Measurements from ENCODE around the gene CHSY1.

Gene CHSY1

GRCh38 chr15:101185770-101186169 lies 66.1 kb downstream of the CHSY1 start:
- no peak for DNase-seq

DNA sequence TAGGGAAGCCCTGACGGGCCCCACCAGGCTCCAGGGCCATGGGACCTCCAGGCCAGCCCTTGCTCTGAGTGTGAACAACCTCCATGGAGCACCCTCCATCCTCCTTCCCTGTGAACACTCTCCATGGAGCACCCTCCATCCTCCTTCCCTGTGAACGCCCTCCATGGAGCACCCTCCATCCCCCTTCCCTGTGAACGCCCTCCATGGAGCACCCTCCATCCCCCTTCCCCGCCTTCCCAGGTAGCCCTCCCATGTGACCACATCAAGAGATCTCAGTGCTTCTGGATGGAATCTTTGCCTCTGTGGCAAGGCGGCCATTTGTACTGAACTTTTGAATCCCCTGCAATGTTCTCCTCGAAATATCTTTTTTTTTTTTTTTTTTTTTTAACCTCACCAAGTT lies 66.5 kb downstream of the CHSY1 start:
- DNase-seq, result no peak

- DNase-seq, result no peak
Measured at GRCh38 chr15:101184830-101185229, 67.0 kb downstream of the CHSY1 start.

- no peak for DNase-seq
Measured at GRCh38 chr15:101183931-101184305, 67.9 kb downstream of the CHSY1 start.

- DNase-seq, result no peak
Measured at GRCh38 chr15:101183226-101183930, 68.5 kb downstream of the CHSY1 start.

GRCh38 chr15:101182215-101182614 lies 69.6 kb downstream of the CHSY1 start:
- no peak for DNase-seq

DNA sequence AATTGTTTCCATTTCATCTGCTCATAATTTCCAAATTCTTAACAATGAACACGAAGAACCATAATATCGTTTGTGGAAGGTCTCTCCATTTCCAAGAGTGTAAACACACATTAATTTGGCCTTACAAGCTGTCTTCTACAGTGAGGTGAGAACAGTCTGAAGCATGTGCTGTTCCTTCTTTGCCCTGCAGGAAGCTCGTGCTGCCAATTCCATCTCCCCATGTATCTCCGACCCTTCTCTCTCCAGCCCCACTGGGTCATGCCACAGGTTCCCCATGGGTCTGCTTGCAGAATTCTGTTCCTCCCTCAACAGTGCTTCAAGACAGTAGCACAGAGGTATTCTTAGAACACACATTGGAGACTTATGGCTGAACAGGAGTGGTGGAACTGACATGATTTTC lies 70.5 kb downstream of the CHSY1 start:
- no peak for DNase-seq

DNA sequence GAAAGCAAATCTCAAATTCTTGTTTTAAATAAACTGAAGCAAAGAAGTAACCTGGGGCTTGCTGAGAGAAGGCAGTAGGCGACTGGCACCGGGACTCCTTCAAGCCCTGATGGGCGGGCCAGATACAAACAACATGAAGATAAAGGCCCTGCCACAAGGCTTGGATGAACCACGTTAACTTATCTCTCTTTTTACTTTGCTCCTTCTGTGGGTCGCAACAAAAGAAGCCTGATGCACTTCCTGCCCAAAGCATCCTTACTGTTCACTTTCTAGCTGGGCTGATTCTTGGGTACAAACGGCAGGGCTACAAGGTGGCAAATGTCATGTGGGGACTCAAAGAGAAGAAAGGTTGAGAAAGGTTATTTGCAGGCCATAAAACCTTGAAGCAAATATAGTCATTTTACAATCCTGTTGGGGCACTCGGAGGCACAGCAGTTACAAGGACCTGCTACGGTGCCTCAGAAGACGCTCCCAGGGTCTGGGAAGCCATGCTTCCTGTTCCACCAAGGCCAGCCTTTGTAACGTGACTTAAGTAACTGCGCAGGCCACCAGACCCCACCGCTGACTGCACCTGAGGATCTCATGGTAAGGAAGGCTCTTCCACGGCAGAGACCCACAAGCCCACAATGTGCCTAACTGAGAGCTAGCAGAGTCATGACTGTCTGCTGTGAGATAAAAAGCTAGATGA lies 71.1 kb downstream of the CHSY1 start:
- no peak for DNase-seq

DNA sequence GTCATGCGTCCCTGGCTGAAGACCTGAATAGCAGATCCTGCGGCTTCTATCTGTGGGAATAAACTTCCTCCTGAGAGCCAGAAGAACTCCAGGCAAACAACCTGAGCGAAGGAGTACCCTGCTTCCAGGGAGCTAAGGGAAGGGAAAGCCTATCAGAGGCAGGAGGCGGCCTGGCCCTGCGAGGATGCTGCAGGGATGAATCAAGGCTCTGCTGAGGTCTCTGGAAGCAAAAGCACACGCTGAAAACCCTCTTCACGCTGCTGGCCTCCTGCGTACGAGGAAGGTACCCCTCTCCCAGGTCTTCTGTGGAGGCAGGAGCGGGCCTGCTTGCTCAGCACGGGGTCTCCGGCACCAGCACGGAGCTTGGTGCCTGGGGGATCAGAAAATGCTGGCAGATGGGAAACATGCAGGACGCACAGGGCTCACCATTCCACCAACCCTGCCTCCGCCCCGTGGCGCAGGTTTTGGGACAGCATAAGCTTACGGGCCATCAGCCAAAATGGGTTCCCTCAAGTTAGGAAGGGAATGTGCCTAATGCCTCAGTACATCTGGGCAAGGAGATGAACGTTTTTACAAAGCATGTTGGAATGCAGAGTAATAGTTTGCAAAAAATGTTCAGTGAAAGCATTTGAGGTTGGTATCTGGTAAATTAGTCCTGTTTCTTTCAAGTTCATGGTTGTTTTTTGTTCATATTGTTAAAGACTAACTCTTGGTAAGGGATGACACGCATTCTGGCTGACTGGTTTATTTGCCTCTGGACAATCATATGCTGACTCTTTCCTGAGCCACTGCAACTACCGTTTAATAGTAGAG lies 72.3 kb downstream of the CHSY1 start:
- DNase-seq, result no peak

DNA sequence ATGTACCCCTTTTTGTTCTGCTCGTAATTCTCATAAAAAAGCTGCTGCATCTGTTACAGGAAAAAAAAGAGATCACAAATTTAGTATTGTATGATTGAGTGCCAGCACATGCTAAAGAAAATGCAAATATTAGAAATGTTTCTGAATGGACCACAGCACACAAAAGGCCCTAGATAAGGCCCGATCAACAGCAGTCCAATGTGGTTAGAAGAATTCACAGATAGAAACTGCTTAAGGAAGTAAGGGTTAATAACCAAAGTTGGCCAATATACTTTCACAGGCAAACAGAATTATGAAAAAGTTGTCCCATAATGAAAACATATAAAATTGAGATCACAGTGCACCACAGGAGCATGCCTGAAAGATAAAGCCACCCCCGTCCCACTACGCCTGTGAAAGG lies 72.9 kb downstream of the CHSY1 start:
- DNase-seq, result no peak

DNA sequence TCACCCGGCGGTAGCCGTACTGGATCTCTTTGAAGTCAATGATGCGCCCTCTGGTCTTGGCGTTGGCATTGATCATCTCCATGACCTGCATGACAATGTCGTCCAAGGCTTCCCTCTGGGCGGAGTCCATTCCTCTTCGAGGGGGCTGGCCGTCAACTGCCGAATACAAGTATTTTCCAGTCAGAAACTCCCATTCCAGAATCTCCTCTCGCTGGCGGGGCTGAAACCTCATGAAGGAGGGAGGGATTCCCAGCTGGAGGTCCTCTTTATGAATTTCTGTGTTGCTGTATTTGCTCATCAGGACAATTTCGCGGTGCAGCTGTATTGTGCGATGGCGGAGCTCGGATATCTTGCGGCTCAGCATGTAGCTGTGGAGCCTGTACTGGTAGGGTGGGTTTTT lies 73.4 kb downstream of the CHSY1 start:
- DNase-seq, result no peak

- no peak for DNase-seq
Measured at GRCh38 chr15:101177866-101178265, 74.0 kb downstream of the CHSY1 start.

GRCh38 chr15:101176625-101177024 lies 75.2 kb downstream of the CHSY1 start:
- DNase-seq, result no peak

DNA sequence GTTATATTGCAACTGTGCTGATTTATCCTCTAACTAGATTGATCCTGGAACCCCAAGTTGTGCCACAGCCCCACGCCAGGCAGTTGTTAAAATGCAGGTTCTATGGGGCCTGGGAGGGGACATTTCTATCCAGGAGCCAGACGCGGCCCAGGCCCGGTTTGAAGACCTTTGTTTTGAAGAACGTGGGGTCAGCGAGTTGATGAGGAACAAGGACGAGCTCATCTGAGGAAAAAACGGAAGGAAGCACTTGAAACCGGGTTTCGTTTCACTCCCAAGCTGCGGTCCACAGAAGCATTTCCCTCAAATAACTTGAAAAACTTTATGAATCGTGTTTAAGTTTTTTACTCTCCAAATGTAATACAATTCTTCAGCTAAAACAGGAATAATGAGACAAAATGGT lies 76.4 kb downstream of the CHSY1 start:
- DNase-seq, result no peak

GRCh38 chr15:101174152-101174920 lies 77.5 kb downstream of the CHSY1 start:
- no peak for DNase-seq

GRCh38 chr15:101173233-101174119 lies 78.4 kb downstream of the CHSY1 start:
- DNase-seq, result no peak

GRCh38 chr15:101172501-101173071 lies 79.3 kb downstream of the CHSY1 start:
- DNase-seq, result no peak

- DNase-seq, result no peak
Measured at GRCh38 chr15:101171954-101172353, 79.9 kb downstream of the CHSY1 start.

- DNase-seq, result no peak
Measured at GRCh38 chr15:101170568-101171350, 81.1 kb downstream of the CHSY1 start.

DNA sequence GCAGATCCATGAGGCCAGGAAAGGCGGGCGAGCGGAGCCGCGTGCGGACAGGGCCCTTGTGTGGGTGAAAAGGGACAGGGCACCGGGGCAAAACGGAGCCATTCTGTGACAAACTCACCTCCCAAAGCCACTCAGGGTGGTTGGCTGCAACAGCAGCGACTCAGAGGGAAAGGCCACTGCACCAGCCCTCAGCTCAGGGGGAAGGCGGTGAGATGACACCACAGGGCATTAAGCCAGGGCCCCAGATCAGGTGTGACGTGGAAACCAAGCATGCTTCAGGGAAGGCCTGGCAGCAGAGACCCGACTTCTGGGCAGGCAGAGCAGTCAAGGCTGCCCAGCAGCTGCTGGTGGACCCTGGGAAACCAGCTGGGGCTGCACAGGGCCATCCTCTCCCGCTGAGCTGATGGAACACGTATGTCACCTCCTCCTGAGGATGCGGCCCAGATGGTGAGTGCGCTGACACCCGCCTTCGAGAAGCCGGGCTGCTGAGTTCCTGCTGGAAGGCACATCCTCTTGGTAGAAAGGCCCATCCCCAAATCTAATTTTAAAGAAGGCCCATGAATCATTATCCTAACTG lies 82.3 kb downstream of the CHSY1 start:
- no peak for DNase-seq
